Fibroblast of mammary gland (primary cell): ENCODE measurements around the gene MYH14.

Experiments
- DNase-seq: peaks from one replicate; pipeline ENCODE4 v3.0.0-alpha.2; 2010; ENCODE audit warnings: low read depth
- H3K4me3 ChIP-seq: 2 replicates; pipeline ENCODE4 v1.5.1; 2011; ENCODE audit warnings: low read depth, mild to moderate bottlenecking, low read length, moderate library complexity; ENCODE audit not compliant: control insufficient read depth
- TF ChIP-seq, protein P1 (sequence below): conservative IDR thresholded peaks from 2 replicates; pipeline ENCODE4 v1.5.1; 2011; ENCODE audit warnings: low read depth, low read length, inconsistent platforms; ENCODE audit not compliant: control insufficient read depth, insufficient read depth

MYH14 gene

GRCh38 chr19:50203281-50204080 lies at the start of gene MYH14:
TSS of gene MYH14 (plus strand) at chr19:50203622. CDS start at chr19:50210366, 6,744 bp downstream.
- peak; percentile 34 for DNase-seq
- TF ChIP-seq, protein P1, sequence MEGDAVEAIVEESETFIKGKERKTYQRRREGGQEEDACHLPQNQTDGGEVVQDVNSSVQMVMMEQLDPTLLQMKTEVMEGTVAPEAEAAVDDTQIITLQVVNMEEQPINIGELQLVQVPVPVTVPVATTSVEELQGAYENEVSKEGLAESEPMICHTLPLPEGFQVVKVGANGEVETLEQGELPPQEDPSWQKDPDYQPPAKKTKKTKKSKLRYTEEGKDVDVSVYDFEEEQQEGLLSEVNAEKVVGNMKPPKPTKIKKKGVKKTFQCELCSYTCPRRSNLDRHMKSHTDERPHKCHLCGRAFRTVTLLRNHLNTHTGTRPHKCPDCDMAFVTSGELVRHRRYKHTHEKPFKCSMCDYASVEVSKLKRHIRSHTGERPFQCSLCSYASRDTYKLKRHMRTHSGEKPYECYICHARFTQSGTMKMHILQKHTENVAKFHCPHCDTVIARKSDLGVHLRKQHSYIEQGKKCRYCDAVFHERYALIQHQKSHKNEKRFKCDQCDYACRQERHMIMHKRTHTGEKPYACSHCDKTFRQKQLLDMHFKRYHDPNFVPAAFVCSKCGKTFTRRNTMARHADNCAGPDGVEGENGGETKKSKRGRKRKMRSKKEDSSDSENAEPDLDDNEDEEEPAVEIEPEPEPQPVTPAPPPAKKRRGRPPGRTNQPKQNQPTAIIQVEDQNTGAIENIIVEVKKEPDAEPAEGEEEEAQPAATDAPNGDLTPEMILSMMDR: no peak
- H3K4me3 ChIP-seq: no peak within 1 kb of the TSS

DNA sequence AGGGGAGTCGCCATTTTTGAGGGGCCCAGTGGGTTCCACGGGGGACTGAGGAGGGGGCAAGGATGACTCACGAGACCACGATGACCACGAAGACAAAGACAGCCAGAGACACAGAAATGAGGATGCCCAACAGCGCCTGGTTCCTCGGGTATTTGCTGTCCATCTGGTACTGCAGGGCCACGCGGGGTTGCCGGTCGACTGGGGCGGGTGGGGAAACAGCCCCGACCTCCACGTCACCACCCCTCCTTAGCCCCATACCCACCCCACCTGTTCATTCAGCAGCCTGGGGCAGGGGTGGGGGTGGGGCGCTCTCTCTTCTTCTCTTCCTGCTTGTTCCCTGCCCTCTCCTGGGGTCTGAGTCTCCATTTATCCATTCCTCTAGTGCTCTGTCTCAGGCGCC lies 48.9 kb upstream of the MYH14 start:
- H3K4me3 ChIP-seq: no peak overlapping the region
- no peak for DNase-seq
- TF ChIP-seq, protein P1: no peak

GRCh38 chr19:50155520-50156109 lies 47.8 kb upstream of the MYH14 start:
- DNase-seq: no peak
- TF ChIP-seq, protein P1: no peak

GRCh38 chr19:50158577-50158976 lies 44.8 kb upstream of the MYH14 start:
- H3K4me3 ChIP-seq: no peak overlapping the region
- TF ChIP-seq, protein P1: no peak
- no peak for DNase-seq

More at GRCh38 chr19:50155520-50156109, 47.8 kb upstream of the MYH14 start:
- H3K4me3 ChIP-seq: no peak overlapping the region

- no peak for DNase-seq
- H3K4me3 ChIP-seq: no peak overlapping the region
- TF ChIP-seq, protein P1: no peak
Observed at GRCh38 chr19:50159078-50159477, 44.3 kb upstream of the MYH14 start.

DNA sequence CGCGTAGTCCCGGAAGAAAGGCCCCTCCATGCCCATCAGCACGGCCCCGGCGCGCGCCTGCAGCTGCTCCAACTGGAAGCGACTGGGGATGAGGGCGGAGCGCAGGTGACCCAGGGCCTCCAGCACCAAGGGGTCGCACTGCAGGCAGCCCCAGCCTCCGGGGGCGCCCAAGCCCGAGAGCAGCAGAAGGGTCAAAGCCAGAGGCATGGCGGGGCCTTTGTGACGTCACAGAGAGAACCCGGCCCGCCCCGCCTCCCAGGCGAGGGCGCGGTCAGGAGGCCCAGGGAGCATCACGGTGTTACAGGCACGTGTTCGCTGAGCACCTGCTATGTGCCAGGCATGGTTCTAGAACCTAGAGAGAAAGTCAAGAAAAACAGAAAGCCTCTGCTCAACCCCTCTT lies 40.4 kb upstream of the MYH14 start, which contains the start of gene IZUMO2:
Gene IZUMO2 (minus strand): TSS at position 294 of the 400 bp plus-strand sequence. CDS start 87 bp downstream, at position 207.
- TF ChIP-seq, protein P1: no peak
- DNase-seq: no peak
- H3K4me3 ChIP-seq: no peak within 1 kb of the TSS
